ENCODE measurements around the gene KLK12. TPM values are rescaled to one million over a fixed set of nuclear protein-coding genes. Genes with fewer than 3 reads are reported as not detected.

KLK12 gene
- total RNA-seq = not detected in 2 replicates
- long read RNA-seq = 0 reads

- no peak for TF ChIP-seq CTCF (conservative IDR thresholded peaks at IDR 0.05)
- no peak within 1 kb of the TSS for H3K27ac Mint-ChIP-seq (ENCODE audit: unreplicated experiment)
- H3K9me3 Mint-ChIP-seq = peaks cover 5% of the 10 kb centered on the region
- H3K27me3 Mint-ChIP-seq (ENCODE audit: low read depth) = peaks cover 23% of the 10 kb centered on the region
- no peak for DNase-seq (ENCODE audit: low read depth, low spot score)
- H3K36me3 Mint-ChIP-seq (ENCODE audit: low read depth) = no peaks in the 10 kb centered on the region
- H3K4me3 Mint-ChIP-seq = no peak within 1 kb of the TSS
- H3K4me1 Mint-ChIP-seq = no peaks in the 10 kb centered on the region
These were observed at the start of gene KLK12 for GRCh38 chr19:51034704-51035103. TSS of gene KLK12 (minus strand) at chr19:51035002. CDS start at chr19:51034621, 381 bp downstream.

GRCh38 chr19:51084505-51084904 is 49.7 kb upstream of the KLK12 start:
- H3K4me1 Mint-ChIP-seq = no peaks in the 10 kb centered on the region
- H3K36me3 Mint-ChIP-seq (ENCODE audit: low read depth) = no peaks in the 10 kb centered on the region
- no peak overlapping the region for H3K4me3 Mint-ChIP-seq
- TF ChIP-seq CTCF (conservative IDR thresholded peaks at IDR 0.05) = no peak
- H3K27me3 Mint-ChIP-seq (ENCODE audit: low read depth) = peaks cover 24% of the 10 kb centered on the region
- H3K27ac Mint-ChIP-seq (ENCODE audit: unreplicated experiment) = no peak overlapping the region
- DNase-seq (ENCODE audit: low read depth, low spot score) = no peak
- no peaks in the 10 kb centered on the region for H3K9me3 Mint-ChIP-seq

- Mint-ChIP-seq H3K4me1 (no peaks in the 10 kb centered on the region), H3K9me3 (no peaks in the 10 kb centered on the region), H3K27me3 (ENCODE audit: low read depth) (peaks cover 24% of the 10 kb centered on the region), H3K27ac (ENCODE audit: unreplicated experiment) (no peak overlapping the region), H3K4me3 (no peak overlapping the region), H3K36me3 (ENCODE audit: low read depth) (no peaks in the 10 kb centered on the region)
- DNase-seq (ENCODE audit: low read depth, low spot score) = no peak
- no peak for TF ChIP-seq CTCF (conservative IDR thresholded peaks at IDR 0.05)
These were observed 49.0 kb upstream of the KLK12 start for GRCh38 chr19:51083783-51084182.

- DNase-seq (ENCODE audit: low read depth, low spot score) = no peak
- Mint-ChIP-seq H3K27me3 (ENCODE audit: low read depth) (peaks cover 24% of the 10 kb centered on the region), H3K9me3 (no peaks in the 10 kb centered on the region), H3K36me3 (ENCODE audit: low read depth) (no peaks in the 10 kb centered on the region), H3K4me3 (no peak overlapping the region), H3K27ac (ENCODE audit: unreplicated experiment) (no peak overlapping the region), H3K4me1 (no peaks in the 10 kb centered on the region)
- no peak for TF ChIP-seq CTCF (conservative IDR thresholded peaks at IDR 0.05)
These were observed 48.4 kb upstream of the KLK12 start for GRCh38 chr19:51083181-51083580.

GRCh38 chr19:51082611-51083010 is 47.8 kb upstream of the KLK12 start, which contains the start of gene KLK14:
TSS of gene KLK14 (minus strand) at chr19:51082887. CDS start at chr19:51082614, 273 bp downstream.
- DNase-seq (ENCODE audit: low read depth, low spot score) = no peak
- H3K27ac Mint-ChIP-seq (ENCODE audit: unreplicated experiment) = no peak within 1 kb of the TSS
- no peak for TF ChIP-seq CTCF (conservative IDR thresholded peaks at IDR 0.05)
- no peaks in the 10 kb centered on the region for H3K9me3 Mint-ChIP-seq
- H3K4me1 Mint-ChIP-seq = no peaks in the 10 kb centered on the region
- H3K36me3 Mint-ChIP-seq (ENCODE audit: low read depth) = no peaks in the 10 kb centered on the region
- H3K27me3 Mint-ChIP-seq (ENCODE audit: low read depth) = peaks cover 24% of the 10 kb centered on the region
- H3K4me3 Mint-ChIP-seq = no peak within 1 kb of the TSS

GRCh38 chr19:51081476-51081875 is 46.7 kb upstream of the KLK12 start:
- Mint-ChIP-seq H3K36me3 (ENCODE audit: low read depth) (no peaks in the 10 kb centered on the region), H3K9me3 (no peaks in the 10 kb centered on the region), H3K4me3 (no peak overlapping the region), H3K4me1 (no peaks in the 10 kb centered on the region), H3K27me3 (ENCODE audit: low read depth) (peaks cover 24% of the 10 kb centered on the region), H3K27ac (ENCODE audit: unreplicated experiment) (no peak overlapping the region)
- no peak for DNase-seq (ENCODE audit: low read depth, low spot score)
- TF ChIP-seq CTCF (conservative IDR thresholded peaks at IDR 0.05) = no peak
